Keratinocyte (primary cell): ENCODE data around the gene SYT15.

Source experiments
- EZH2 ChIP-seq: IDR thresholded peaks from one replicate; pipeline ENCODE4 v1.6.1; 2012; ENCODE audit warnings: inconsistent platforms, mild to moderate bottlenecking, low read length, moderate library complexity
- TF ChIP-seq, protein P1 (sequence below), 3 experiments: IDR thresholded peaks in 1 of 3; conservative IDR thresholded peaks in 1 of 3; optimal IDR thresholded peaks in 1 of 3; 2 replicates in 2 of 3; 3 replicates in 1 of 3; pipeline versions ENCODE3 to v1.5.1; 2011; ENCODE audit warnings: low read length in 3 of 3, mild to moderate bottlenecking in 3 of 3, moderate library complexity in 2 of 3, control low read depth in 1 of 3, inconsistent platforms in 1 of 3; ENCODE audit not compliant: insufficient read depth in 2 of 3; ENCODE audit errors: extremely low read depth in 1 of 3

DNA sequence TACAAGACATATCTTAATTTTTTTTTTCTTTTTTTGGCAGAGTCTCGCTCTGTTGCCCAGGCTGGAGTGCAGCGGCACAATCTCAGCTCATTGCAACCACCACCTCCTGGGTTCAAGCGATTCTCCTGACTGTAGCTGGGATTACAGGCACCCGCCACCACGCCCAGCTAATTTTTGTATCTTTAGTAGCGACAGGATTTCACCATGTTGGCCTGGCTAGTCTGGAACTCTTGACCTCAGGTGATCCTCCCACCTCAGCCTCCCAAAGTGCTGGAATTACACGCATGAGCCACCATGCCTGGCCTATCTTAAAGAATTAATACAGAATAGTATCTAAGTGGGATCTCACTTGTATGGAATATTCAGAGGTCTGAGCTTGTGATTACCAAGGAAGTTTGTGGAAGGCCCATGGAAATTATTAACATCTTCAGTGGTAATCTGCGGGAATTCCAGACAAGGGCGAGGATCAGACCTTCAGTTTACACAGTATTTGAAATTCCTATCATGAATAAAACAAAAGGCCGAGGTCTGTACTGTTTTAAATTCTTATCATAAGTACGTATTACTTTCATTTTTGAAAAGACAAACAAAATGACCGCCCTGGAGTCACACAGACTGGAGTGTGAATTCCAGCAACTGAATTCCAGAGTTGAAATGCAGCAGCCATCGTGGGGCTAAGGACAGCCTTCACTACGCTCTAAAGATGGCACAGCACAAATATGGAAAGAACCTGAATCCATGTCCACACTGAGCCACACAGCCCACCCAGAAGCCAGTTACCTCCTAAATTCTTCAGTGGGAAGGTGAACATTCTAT is 39.1 kb upstream of the SYT15 start:
- TF ChIP-seq, protein P1, sequence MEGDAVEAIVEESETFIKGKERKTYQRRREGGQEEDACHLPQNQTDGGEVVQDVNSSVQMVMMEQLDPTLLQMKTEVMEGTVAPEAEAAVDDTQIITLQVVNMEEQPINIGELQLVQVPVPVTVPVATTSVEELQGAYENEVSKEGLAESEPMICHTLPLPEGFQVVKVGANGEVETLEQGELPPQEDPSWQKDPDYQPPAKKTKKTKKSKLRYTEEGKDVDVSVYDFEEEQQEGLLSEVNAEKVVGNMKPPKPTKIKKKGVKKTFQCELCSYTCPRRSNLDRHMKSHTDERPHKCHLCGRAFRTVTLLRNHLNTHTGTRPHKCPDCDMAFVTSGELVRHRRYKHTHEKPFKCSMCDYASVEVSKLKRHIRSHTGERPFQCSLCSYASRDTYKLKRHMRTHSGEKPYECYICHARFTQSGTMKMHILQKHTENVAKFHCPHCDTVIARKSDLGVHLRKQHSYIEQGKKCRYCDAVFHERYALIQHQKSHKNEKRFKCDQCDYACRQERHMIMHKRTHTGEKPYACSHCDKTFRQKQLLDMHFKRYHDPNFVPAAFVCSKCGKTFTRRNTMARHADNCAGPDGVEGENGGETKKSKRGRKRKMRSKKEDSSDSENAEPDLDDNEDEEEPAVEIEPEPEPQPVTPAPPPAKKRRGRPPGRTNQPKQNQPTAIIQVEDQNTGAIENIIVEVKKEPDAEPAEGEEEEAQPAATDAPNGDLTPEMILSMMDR (optimal IDR thresholded peaks at IDR 0.05 in 1 of 3, IDR thresholded peaks at IDR 0.05 in 1 of 3, conservative IDR thresholded peaks at IDR 0.05 in 1 of 3; ENCODE audit: extremely low read depth in 1 of 3, insufficient read depth in 2 of 3, low read length in 3 of 3) = no peak
- TF ChIP-seq EZH2 = no peak
